GM12892 (cell line): ENCODE data around the gene DAGLA.

Experiments
- POLR2A ChIP-seq: IDR thresholded peaks from 2 replicates; pipeline ENCODE4 v1.6.1; 2011; ENCODE audit warnings: low read depth, low read length, control low read depth
- POLR2AphosphoS5 ChIP-seq: IDR thresholded peaks from 2 replicates; pipeline ENCODE4 v1.6.1; 2011; ENCODE audit warnings: low read depth, low read length, control low read depth
- TAF1 ChIP-seq: IDR thresholded peaks from 2 replicates; pipeline ENCODE4 v1.6.1; 2011; ENCODE audit warnings: low read depth, mild to moderate bottlenecking, control low read depth, low read length, borderline replicate concordance

- TF ChIP-seq POLR2AphosphoS5 (no peak), POLR2A (no peak), TAF1 (no peak)
These were observed 34.1 kb downstream of the DAGLA start for GRCh38 chr11:61714316-61714715.
